RPMI8226 (cell line): ENCODE data around the gene SOX18.
"Not testable (repeated sequence)": the region's sequence is repeated elsewhere in the genome, so short reads cannot be mapped to it uniquely, and the experiment has no call there.

Source experiments
- DNase-seq: peaks from one replicate; pipeline ENCODE4 v3.0.0-alpha.2; 2015

The SOX18 gene

DNA sequence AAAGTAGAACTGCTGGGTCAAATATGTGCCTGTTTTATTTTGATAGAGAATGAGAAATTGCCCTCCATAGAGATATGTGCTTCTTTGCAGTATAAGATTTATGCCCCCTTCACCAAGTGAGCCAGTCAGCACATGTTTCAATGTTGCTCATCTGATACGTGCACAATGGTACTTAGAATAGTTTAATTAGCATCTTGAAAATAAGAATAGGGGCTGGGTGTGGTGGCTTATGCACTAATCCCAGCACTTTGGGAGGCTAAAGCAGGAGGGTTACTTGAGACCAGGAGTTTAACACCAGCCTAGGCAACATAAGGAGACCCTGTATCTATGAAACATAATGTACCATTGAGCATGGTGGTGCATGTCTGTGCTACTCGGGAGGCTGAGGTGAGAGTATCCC lies 33.8 kb downstream of the SOX18 start:
- DNase-seq = no peak

DNA sequence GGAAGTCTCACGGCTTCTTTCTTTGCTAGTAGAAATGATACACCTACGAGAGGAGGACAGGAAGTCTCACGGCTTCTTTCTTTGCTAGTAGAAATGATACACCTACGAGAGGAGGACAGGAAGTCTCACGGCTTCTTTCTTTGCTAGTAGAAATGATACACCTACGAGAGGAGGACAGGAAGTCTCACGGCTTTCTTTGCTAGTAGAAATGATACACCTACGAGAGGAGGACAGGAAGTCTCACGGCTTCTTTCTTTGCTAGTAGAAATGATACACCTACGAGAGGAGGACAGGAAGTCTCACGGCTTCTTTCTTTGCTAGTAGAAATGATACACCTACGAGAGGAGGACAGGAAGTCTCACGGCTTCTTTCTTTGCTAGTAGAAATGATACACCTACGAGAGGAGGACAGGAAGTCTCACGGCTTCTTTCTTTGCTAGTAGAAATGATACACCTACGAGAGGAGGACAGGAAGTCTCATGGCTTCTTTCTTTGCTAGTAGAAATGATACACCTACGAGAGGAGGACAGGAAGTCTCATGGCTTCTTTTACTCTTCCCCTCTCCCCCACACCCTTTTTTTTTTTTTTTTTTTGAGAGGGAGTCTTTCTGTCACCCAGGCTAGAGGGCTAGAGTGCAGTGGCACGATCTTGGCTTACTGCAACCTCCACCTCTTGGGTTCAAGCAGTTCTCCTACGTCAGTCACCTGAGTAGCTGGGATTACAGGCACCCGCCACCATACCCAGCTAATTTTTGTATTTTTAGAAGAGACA lies 36.9 kb downstream of the SOX18 start:
- not testable (repeated sequence) for DNase-seq

DNA sequence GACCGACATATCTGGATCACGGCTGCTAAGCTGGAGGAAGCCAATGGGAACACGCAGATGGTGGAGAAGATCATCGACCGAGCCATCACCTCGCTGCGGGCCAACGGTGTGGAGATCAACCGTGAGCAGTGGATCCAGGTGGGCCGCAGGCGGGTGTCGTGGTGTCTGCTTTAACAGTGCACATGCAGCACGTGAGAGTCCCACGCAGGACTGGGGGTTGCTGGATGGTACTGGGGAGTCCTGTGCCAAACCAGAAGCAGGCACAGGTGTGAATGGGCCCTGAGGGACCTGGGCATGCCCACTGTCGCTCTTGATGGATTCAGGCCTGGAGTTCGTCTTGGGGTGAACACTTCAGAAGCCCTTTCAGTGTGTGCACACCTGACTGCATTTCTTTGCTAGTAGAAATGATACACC lies 38.1 kb downstream of the SOX18 start:
- DNase-seq = no peak

DNA sequence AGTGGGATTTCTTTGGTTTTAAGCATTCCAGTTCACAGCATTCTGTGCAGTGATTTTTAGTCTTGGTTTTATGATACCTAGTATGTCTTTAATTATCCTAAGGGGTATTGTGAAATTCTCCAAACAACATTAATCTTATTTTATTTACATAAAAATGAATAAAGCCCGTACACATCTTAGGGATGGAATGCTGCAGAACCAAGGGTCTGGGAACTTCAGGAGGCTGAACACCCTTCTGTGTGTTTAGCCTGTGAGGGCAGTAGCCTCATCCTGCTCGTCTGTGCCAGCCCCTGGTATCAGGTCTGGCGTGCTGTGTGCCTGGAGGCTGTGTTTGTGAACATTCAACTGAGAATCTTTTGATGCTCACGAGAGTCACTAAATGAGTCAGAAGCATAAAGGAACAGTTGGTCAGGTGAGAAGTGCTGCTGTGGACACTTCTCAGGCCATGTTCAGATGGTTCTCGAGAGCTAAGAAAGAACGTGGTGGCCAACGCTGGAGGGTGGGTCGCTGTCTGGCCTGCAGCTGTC lies 38.7 kb downstream of the SOX18 start:
- no peak for DNase-seq

DNA sequence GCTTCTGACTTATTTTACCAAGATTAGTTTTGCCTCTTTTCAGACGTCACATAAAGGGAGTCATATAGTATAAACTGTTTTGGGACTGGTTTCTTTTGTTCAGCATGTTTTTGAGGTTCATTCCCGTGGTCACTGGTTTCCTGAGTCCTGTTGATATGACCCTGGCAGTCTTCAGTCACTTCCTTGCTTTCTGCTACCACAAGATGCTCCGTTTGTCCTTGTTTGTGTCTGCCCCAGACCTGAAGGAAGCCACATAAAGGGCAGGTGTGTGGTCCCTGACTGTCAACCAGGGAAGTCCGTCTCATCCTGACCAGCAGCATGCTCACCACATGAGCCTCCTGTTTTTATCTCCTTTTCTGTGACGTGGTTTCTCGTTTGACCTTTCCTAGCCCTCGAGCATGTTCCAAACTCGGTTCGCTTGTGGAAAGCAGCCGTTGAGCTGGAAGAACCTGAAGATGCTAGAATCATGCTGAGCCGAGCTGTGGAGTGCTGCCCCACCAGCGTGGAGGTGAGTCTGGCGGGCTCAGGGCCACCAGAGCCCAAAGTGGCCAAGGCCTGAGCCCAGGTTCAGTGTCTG lies 39.5 kb downstream of the SOX18 start:
- DNase-seq = no peak

DNA sequence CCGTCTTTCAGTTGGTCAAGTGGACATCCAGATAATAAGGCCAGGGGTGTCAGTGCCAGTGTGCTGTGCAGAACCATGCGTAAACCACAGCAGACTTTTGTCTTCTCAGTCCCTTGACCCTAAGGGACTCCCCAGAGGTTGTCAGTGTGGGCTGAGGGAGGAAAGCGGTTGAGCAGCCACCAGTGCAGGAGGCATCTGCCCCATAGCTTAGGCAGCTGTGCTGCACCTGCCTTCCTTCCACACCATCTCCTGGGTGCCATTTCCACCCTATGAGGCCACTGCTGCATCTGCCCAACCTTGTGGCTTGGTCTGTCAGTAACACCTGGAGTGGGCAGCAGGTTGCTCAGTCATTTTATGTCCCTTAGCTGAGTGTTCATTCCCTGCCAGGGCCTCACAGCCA lies 42.5 kb downstream of the SOX18 start:
- DNase-seq = no peak

DNA sequence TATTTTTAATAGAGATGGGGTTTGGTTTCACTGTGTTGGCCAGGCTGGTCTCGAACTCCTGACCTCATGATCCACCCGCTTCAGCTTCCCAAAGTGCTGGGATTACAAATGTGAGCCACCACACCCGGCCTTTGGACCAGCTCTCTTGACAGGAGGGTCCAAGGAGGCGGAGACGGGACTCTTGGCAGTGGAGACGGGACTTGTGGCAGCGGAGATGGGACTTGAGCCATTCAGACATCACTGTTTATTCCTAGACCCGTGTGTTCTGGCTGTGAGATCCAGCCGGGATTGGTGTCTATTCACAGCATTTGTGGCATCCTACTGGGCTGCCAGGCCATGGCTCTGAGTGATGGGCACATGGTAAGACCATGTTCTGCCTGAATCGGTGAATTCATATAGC lies 42.9 kb downstream of the SOX18 start:
- DNase-seq = no peak

DNA sequence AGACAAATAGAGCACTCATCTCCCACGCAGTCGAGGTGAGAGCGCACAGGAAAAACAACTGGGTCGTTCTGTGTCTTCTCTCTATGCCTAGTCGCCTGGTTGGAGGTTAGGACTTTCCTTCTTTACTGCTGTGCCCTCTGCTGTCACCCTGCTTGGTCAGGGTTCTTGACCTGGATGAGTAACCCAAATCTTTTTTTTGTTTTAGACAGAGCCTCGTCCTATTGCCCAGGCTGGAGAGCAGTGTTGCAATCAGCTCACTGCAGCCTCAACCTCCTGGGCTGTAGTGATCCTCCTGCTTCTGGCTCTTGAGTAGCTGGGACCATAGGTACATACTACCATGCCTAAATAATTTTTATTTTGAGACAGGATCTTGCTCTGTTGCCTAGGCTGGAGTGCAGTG lies 44.0 kb downstream of the SOX18 start:
- DNase-seq = no peak

DNA sequence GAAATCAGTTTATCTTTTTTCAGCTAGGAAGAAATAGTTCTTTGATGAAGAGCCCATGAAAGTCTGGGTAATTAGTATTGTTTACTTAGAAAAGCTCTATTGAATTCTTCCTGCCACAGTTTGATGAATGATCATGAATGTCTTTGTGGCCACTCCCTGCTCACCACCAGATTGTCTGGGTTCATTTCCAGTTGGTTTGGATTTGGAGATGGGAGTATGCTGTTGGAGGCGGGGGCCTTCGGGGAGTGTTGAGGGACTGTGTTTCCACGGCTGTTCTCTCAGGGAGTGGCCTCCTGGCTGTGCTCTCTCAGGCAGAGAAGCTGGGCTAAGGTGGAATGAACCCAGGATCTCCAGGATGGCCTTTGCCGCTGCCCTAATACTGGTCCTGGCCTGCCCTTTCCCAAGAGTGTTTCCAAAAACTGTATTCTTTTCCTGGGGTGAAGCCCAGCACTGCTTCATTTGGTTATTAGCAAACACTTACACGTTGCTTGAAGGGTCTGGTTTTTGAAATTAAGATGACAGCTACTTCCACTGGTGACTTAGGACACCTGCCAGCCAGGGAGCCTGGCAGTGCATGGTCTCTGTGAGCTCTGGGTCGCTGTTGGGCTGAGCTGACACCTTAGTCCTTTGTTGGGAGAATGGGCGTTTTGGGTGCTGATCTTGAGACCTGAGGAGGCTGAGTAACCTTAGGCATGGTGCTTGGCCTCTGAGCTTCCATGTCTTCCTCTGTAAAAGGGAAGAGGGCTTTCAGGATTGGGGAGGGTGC lies 45.3 kb downstream of the SOX18 start:
- no peak for DNase-seq

DNA sequence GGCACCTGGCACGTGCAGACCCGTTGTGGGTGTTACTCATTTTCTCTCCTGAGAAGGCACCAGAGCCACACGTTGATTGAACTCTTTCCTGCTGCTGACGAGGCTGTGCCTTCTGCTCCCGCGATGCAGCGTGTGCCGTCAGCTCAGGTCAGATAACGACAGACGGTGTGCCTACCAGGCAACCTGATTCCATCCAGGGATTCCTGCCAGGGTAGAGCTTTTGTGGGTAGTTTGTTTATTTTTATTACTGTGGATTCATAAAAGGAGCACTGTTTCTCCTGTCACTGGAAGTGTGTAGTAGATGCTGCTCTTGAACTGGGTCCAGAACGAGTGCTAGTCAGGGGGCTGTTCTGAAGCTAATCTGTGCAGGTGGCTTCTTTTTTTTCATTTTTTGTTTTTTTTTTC lies 47.8 kb downstream of the SOX18 start:
- DNase-seq = no peak

DNA sequence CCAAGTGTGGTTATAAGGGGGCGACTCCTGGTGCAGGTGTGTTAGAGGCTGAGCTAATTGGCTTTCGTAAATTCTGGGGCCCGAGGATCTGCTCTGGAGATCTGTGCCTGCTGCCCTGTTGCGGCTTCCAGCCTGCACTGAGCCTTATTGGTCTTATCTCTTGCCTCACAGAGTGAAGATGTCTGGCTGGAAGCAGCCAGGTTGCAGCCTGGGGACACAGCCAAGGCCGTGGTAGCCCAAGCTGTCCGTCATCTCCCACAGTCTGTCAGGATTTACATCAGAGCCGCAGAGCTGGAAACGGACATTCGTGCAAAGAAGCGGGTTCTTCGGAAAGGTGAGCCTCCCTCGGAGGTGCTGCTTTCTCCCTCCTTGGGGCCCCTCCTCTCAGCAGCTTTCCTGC lies 48.5 kb downstream of the SOX18 start:
- DNase-seq = no peak
